Stimulated activated CD8-positive, alpha-beta memory T cell treated with anti-CD3 and anti-CD28 coated beads, Interleukin-4, amount 100 ng/mL, for 24 hours (primary cell): ENCODE results near the gene ADAMTS2.

Experiments used
- DNase-seq: peaks from one replicate; pipeline ENCODE4 v3.0.0-alpha.2; 2020; ENCODE audit warnings: low read depth

The ADAMTS2 gene

DNA sequence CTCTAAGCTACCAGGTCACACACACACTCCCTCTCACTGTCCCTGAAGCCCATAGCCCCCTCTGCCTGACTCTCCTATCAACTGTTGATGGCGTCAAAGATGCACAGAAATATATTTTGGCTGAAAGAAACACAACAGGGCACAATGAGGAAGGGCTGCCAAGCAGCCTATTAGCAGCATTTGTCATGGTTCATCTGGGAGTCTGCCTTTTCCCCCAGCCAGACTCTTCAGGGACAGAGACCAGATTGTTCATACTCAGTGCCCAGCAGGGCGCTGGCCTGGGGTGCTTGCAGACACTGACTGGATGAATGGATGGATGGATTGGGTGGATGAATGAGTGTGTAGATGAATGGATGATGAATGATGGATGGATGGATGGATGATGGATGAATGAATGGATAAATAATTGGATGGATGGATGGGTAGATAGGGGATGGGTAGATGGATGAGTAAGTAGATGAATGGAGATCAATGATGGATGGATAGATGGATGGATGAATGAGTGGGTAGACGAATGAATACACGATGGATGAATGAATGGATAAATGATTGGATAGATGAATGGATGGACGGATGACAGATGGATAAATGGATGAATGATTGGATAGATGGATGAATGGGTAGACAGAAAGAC lies 90.5 kb downstream of the ADAMTS2 start:
- DNase-seq = no peak

DNA sequence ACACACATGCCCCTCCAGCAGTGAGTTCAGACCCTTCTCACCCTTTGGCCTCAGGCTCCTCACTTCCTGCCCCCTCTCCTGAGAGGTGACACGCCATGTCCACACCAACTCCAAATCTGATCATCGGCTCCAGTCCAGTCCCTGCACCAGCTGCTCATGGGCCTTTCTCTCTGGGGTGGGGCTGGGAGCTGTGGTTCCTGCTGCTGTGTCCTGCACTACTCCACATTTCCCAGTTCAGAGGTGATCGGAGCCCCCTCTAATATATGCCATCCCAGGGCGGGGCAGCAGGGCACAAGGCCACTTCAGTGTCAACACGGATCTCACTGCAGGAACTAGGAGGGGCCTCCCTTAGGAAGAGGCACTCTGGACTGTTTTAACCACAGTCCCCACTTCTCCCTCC lies 91.5 kb downstream of the ADAMTS2 start:
- DNase-seq = no peak

DNA sequence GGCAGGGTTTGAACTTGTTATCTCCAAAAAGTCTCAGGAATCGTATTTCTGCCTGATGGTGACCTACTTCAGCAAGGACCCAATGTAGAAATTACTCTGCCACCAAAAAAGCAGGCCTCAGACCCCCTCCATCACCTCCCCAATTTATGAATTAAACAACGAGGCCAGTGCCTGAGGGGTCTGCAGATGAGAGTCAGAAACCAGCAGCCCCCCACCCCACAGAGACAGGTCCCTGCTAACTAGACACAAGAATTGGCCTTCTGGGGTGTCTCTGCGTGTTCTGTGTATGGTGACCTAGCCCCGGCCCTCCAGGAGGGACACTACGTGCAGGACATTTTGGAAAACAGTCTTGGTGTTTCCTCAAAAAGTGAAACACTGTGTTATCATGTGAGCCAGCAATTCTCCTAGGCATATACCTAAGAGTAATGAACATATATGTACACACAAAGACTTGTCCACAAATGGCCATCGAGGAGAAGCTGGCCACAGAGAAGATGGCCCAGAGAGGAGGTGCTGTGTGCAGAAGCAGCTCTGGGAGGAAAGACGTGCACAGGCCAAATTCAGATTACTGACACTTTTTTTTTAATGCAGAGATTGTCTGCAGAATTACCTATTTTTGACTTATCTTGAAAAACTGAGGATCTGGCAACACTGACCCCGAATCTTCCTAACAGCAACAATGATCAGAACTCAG lies 93.8 kb downstream of the ADAMTS2 start:
- DNase-seq = no peak

DNA sequence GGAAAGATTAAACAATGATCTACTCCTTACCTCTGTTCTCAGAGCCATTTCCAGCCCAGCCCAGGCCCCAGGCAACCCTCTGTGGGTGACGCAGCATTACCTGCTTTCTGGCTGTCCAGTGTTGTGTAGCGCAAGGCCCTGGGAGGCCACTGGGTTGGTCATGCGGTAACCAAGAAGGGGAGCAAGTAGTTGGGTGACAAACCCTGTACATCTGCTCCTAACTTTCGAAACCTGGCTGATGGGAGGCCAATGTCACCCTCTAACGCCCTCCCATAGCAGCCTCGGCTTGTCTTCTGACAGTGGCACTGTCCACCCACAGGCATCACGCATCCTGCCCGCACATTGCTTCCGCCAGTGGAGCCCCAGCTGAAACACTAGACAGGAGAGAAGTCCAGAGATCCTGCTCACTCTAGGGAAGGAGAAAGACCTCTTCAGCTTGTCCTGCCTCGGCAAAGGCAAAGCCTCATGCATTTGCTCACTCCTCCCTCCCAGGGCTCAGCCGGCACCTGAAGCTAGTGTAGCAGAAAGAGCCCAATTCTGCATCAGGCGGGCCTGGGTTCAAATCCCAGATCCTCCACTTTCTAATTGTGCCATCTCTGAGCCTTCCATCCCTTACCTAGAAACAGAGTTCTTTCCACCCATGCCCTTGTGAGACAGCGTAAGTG lies 94.6 kb downstream of the ADAMTS2 start:
- no peak for DNase-seq

DNA sequence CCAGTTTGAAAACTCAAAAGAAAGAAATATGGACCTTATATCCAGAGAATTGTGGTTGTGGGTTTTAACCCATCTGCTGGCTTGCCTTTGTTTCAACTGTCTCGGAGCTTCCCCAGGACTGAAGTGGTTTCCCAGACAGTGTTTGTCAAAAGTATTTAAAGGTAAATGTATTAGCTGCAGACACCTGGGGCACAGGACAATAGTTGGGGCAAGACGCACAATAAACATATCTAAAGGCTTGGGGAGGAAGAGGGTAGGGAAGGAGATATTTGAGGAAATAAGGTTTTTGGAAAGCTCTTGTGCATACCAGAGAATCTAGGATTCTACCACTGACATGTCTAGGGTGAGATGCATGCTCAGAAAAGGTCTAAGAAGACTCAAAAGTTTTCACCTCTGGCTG lies 99.0 kb downstream of the ADAMTS2 start:
- DNase-seq = no peak

DNA sequence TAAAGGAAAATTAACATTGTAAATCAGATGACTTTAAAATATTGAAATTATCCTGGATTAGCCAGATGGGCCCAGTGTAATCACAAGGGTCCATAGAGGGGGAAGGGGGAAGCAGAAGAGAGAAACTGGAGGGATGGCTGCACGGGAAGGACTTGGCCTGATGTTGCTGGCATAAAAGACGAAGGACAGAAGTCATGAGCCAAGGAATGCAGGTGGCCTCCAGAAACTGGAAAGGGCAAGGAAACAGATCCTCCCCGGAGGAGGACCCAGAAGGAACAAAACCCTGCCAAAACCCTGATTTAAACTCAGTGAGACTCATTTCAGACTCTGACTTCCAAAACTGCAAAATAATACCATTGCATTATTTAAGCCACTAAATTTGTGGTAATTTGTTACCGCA lies 100.2 kb downstream of the ADAMTS2 start:
- no peak for DNase-seq

DNA sequence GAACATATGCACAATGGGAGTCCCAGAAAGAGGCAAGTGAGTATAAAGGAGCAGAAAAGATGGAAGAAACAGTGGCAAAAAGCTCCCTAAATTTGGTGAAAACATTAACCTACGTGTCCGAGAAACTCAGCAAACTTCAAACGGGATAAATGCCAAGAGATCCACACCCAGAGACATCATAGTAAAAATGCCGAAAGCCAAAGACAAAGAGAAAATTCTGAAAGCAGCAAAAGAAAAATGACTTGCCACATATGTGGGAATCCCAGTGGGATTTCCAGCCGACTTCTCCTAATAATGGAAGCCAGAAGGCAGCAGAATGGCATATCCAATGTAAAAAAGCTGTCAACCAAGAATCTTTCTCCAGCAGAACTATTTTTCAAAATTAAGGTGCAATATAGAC lies 101.2 kb downstream of the ADAMTS2 start:
- DNase-seq = no peak

DNA sequence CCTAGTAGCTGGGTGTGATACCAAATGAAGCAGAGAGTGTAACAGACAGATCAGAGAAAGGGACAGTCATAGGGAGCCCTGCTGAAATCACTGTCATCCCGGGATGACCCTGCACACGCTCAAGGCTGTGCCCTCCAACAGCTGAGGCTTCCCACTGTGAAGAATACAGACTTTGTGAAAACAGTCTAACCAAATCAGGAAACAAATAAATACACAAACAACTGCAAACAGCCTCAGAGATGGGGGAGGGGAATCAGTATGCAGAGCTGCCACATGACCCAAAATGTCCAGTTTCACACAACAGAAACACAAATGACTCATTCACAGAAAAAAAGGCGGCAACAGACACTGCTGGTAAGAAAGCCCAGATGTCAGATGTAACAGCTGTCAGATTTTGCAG lies 101.9 kb downstream of the ADAMTS2 start:
- DNase-seq = no peak

DNA sequence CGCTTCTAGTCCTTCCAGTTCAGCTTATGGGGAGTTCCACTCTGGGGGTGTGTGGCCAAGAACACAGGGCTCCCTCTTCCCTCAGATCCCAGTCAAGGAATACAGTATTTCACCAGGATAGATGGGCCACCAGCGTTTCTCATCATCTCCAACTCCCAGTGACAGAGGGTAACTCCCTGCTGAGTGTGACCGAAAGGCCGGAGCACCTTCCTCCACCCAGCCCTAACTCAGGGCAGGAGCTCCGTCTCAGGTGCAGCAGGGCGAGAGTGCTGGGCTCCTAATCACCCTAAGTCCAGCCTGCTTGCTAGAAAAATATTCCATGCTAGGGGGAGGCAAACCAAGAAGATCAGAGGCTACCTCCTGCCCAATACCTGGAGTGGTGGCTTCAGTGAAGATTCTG lies 102.6 kb downstream of the ADAMTS2 start:
- no peak for DNase-seq

DNA sequence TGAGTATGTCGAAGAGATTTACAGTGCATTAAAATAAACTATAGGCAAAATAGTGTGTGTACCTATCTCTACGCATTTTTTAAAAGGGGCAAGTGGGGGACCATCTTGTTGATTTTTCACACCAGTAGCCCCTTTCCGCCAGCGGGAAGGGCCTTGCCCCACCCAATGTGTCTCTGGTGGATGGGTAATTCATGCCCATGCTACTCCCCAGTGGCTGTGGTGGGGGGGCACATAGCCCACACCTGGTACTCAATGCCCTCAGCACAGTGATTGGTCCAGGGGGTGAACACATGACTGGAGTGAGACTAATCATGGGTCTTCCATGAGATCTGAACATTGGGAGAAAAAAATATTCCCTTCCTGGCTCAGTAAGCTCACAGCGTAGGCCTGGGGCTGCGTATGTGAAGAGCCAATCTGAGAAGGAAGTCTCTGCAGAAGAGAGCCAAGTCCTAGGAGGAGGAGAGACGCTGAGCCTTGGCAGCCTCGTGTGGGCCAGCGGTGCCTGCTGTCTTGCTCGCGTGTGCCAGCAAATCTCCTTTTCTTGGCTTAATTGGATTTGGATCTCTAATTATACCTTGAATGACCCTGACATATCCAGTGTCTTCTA lies 103.4 kb downstream of the ADAMTS2 start:
- DNase-seq = no peak

DNA sequence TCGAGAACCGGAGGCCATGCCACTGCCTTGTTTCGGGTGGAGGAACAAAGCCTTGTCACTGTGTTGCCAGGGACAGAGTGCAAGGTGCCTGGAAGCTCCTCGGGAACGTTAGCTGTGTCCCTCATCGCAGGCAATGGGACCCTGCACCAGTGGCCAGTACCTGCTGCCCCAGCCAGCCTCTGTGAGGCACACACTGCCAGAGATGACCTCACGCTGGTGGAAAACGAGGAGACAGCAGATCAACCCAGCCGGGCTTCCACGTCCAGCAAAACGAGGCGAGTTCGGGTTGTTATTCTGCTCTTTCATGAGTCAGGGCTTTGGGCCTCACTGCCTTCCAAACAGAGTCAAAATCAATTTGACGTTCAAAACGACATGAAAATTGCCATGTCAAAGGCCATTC lies 104.1 kb downstream of the ADAMTS2 start:
- DNase-seq = no peak

DNA sequence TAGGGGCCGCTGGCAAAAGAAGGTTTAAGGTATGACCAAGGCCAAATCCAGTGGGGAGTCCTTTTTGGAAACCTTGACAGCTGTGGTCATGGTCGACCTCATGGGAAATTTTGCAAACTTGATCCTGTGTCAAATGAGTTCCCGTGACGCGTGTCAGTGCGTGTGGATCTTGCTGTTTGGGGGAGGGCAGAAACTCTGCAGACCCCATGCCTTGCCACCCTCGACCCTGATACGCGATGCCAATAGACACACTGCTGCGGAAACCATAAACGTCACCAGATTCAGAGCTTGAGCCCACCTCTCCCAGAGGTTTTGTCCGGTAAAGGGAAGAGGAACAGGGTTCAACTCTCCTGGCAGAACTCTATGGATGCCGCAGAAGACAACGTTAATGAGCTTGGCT lies 104.7 kb downstream of the ADAMTS2 start:
- no peak for DNase-seq

DNA sequence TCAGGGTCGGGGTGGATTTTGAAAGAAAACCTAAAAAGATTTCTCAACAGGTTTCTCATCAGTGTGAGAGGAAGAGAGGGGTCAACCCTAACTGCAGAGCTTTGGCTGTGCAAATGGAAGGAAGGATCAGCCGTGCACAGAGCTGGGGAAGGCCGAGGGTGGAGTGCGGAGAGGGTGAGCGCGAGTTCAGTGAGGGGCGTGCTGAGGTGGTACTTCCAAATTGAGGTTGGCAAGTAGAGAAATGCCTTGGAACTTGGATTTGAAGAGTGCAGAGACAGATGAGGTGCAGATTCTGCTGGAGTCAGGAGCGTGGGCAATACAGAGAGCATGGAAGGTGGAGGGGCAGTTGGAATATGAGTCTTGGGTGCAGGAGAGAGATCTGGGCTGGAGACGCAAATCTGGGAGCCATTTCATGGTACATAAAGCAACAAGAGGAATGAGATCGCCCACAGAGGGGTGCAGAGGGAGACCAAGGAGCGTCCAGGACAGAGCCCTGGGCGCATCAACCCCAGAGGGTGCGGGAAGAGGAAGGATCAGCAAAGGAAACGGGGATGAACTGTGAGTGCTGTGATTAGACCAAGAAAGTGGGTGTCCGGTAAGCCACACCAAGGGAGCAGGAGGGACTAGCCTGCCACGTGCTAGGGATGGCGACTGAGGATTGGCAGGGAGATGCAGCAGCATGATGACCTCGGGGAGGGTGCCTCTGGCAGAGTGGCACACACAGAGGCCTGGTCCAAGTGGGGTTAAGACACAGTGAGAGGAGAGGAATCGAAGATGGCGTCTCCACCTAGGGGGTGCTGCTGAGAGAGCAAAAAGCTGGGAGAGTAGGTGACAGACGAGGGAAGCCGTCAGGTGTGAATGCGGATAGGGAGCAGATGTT lies 105.8 kb downstream of the ADAMTS2 start:
- DNase-seq = no peak

DNA sequence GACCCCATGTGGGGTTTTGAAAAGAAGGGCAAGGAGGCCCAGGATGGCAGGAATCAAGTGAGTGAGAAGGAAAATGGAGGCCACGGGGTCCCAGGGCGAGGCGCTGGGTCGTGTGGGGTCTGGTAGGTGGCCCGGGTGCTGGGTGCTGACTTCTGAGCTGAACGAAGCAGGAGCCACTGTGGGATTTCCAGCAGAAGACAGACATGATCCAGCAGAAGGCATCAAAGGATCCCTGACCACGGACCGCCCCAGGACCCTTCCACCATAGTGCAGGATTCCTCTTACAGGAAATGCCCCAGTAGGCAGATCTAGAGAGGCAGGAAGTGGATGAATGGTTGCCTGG lies 106.7 kb downstream of the ADAMTS2 start:
- DNase-seq = no peak

DNA sequence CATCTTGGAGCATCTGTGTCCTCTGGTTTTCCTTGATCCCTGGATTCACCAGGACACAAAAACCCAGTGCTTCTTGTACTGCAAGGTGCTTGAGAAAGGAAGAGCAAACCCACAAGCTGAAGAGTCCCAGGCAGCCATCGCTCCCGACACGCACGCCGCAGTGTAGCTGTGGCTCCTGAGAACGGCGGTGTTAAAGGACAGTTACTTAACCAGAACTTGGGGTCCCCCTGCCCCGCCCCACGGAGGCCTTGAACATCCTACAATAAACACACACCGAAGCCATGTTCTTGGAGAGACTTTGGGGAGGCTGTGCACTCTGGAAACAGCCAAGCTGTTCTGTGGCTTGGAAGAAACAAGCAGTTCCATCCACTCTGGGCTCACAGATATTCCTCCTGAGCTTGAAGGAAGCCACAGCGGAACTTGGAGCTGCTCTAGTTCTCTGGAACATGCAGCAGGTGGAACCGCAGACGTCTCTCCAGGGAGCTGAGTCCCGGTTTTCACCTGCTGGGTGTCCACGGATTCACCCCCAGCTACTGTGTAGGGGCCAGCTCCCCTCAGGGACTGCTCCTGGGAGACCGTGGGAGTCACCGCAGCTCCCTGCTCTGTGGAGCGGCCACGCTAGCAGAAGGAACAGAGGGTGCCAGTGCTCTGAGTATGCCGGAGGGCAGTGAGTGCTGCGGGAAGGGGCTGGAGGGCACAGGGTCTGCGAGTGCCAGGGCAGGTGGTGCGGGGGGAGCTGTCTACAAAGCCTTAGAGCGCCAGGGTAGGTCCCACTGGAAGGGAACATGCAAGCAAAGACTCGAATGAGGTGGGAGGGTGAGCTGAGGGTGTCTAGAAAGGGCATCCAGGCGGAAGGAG lies 107.3 kb downstream of the ADAMTS2 start:
- DNase-seq = no peak

DNA sequence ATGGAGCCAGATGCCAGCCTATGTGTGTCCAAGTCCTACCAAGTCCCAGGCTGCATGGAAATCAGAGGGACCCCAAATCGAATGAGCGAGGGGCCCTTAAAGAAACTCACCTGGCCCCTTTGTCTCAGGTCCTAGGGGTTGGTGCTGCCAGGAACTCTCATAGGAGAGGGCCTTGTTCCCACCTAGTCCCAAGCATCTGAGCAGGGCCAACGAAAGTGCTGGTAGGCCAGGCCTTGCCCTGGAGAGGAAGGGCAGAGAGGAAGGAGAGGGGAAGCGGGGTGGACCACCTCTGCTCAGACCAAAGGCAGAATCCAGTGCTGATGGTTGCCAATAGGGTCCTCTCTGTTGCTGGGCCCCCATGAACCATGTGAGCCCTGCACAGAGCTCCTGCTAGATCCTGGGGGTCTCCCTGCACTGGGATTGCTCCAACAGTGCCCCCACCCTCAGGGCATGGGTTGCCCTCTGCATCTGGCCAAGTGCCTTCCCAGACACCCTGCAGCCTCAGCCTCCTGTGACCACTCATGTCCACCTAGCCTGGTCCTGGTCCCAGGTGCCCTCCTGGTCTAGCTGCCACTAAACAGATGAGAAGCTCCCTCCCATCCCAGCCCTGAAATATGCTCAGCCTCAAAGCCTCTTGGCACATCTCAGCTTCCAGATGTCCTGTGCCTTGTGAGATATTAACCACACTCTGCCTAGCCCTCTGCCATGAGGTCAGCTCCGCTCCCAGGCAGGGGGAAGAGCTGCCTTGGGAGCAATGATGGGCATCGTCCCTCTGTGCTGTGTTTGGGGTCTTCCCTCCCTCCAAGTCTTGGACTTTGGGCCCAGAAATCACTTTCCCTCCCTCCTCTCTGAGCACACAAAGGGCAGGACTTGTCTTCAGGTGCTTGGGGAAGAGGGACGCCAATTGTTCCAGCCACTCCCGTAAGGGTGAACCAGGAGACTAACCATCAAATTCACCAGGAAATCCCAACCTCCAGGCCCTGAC lies 109.6 kb downstream of the ADAMTS2 start:
- no peak for DNase-seq

DNA sequence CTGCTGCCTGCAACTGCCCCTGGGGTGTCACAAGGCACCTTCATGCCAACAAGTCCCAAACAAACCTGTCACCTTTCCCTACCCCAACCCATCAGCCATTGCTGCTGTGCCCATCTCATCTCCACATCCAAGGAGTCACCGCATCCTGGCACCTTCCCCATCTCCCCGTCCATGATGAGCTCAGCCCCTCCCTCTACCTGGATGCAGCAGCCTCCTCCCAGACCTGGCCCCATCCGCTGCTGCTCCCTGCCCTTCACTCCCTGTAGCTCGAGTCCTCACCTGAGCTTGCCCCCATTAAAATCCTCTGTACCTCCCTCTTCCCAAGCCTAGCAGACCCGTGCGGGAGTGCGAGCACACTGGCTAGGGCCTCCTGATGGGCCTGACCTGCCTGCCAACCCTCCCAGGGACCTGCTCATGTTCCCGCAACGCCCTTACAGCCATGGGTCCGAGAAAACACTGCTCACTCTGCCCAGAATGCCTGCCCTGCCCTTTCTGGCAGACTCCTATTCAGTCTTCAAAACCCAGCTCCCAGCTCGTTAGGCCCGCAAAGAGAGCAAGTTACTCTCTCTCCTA lies 110.6 kb downstream of the ADAMTS2 start:
- DNase-seq = no peak

DNA sequence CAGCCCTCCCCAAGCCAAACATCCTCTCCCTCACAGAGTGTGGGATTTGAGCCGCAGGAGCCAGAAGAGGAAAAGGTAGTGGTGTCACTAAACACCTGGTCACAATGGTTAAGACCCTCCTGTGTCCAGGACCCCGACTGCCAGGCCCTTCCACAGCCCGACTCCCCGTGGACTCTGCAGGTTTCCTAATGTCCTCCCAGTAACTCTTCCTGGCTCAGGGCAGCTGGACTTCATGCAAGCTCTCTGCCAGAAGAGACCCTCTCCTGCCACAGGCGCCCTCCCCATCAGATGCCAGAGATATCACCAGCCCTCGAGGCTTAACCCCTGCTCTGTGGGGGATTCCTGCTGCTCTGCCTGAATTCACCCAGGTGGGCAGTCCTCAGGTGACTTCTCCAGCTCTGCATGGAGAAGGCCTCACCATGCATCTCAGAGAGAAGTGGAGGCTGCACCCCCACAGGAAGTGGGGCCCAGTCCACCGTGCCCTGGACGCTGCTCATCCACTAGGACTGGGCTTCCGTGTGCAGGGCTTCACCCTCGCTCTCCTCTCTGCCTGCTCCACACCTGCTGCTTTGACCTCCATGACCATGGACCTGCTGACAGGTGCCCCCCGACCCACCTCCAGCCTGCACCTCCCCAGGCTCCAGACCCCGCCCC lies 111.2 kb downstream of the ADAMTS2 start:
- no peak for DNase-seq

DNA sequence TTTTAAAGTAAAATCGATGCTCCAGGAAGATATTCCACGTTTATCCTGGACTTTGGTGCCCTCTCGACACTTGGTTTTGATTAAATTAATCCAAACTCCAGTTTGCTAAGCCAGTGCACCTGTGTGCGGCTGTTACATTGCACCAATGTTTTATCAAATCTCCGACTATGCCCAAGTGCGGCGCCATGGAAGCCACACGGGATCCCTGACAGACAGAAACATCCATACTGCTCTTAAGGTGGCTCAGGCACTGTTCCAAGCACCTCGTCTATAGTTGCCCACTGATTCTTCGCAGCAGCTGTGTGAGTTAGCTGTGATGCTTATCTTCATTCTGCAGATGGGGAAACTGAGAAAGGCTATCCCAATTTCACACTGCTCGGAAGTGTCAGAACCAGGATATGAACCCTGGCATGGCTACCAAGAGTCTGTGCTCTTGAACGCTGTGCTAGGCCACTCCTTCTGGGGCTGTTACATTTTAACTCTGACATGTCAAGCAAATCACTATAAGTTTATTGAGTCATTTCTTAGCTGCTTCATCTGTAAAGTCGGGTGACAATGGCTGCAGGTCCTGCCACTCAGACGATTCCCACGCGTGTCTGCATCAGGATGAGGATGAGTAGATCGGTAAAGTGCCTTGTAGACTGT lies 113.0 kb downstream of the ADAMTS2 start:
- DNase-seq = no peak
